Calu3 (cell line): ENCODE measurements around the gene SCN2A. TPM values are rescaled to one million over a fixed set of nuclear protein-coding genes. Genes with fewer than 3 reads are reported as not detected.

ENCODE experiments used
- BruUV-seq: library from RNA; stranded (reverse); fragments of 400-500 nt; replicated peaks from 2 replicates; lab custom pipeline; 2021; lab: Mats Ljungman, UMichigan
- CTCF ChIA-PET: fragments of 300-600 bp; sonication (Branson Sonifier 250); formaldehyde crosslinking; loops from one replicate; lab custom pipeline; 2022; ENCODE audit warnings: antibody characterized with exemption; lab: Charles Lee
- DNase-seq: peaks from one replicate; pipeline ENCODE4 v3.0.0; 2022
- H3K27ac Mint-ChIP-seq: one replicate; pipeline ENCODE4 v1.8.0; 2022; ENCODE audit warnings: mixed read lengths; ENCODE audit not compliant: unreplicated experiment
- H3K27me3 Mint-ChIP-seq: one replicate; pipeline ENCODE4 v1.8.0; 2022; ENCODE audit warnings: mixed read lengths; ENCODE audit not compliant: unreplicated experiment
- H3K36me3 Mint-ChIP-seq: one replicate; pipeline ENCODE4 v1.8.0; 2022; ENCODE audit warnings: mild to moderate bottlenecking, moderate library complexity, mixed read lengths; ENCODE audit not compliant: insufficient read depth, unreplicated experiment
- H3K4me1 Mint-ChIP-seq: one replicate; pipeline ENCODE4 v1.8.0; 2022; ENCODE audit warnings: mild to moderate bottlenecking, low read depth, mixed read lengths; ENCODE audit not compliant: unreplicated experiment
- H3K4me3 Mint-ChIP-seq: one replicate; pipeline ENCODE4 v1.8.0; 2022; ENCODE audit warnings: mild to moderate bottlenecking, low read depth, moderate library complexity, mixed read lengths; ENCODE audit not compliant: unreplicated experiment
- H3K9me3 Mint-ChIP-seq: one replicate; pipeline ENCODE4 v1.8.0; 2022; ENCODE audit warnings: low read depth, mixed read lengths; ENCODE audit not compliant: unreplicated experiment
- CTCF ChIP-seq: fragments of 200-600 bp; IDR thresholded peaks from one replicate; pipeline ENCODE4 v1.8.0; 2022; ENCODE audit warnings: antibody characterized with exemption; ENCODE audit not compliant: unreplicated experiment
- intact Hi-C: fragments of 100-400 bp; cut with micrococcal nuclease; formaldehyde crosslinking; loops from one replicate; pipeline ENCODE4 v1.10.0; 2022; ENCODE audit not compliant: unreplicated experiment
- total RNA-seq: library from RNA; stranded (reverse); gene quantifications from 2 replicates; pipeline ENCODE4 v1.2.3, GENCODE V29; 2022

Gene SCN2A
- total RNA-seq, 1 experiment from 2014 or later, result 0.19 TPM

DNA sequence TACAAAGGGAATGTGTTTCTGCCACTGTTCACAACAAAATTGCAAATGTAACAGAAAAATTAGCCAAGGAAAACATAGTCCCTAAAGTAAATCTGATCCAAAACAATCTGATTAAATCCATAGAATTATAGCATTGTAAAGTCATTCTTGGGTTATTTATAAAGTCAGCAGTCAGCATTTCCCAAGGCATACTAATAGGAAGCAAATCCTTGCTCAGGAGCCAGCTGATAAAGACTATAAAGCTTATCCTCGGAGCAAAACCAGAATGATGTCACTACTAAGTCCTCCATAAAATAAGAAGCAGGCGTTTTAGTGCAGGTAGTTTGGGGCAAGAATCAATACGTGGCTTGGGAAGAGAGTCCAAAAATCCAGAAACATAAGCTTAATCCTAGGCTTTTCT, 162.9 kb downstream of the SCN2A start:
- no peak overlapping the region for H3K4me3 Mint-ChIP-seq
- H3K36me3 Mint-ChIP-seq, result no peaks in the 10 kb centered on the region
- H3K9me3 Mint-ChIP-seq, result no peaks in the 10 kb centered on the region
- no peak for DNase-seq
- H3K27ac Mint-ChIP-seq, result no peak overlapping the region
- CTCF ChIA-PET, result no interaction called here
- no peaks in the 10 kb centered on the region for H3K4me1 Mint-ChIP-seq
- no peak for TF ChIP-seq CTCF
- intact Hi-C loops, result loop anchor here (5.0 kb wide), 1 partner anchor 160 kb away; no protein-coding TSS in a partner anchor
- BruUV-seq, result no TSS peak
- no peaks in the 10 kb centered on the region for H3K27me3 Mint-ChIP-seq

DNA sequence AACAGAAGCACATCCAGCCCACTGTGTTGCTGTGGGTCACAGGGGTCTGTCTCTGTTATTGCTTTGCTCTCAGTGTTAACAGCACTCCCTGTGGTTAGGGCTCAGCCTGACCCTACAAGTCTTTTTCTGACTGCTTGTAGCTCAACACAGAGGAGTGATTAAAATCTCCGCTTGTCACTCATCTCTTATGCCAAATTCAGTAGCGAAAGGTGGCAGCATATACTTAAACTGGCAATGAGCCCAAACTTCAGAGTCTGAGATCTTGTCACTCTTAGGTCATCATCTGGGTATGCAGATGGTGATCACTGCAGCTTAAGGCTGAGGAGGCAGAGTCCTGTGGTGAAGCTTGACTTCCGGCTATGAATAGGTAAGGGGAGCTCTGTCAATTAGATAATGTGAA, 167.0 kb downstream of the SCN2A start:
- no peak overlapping the region for H3K27ac Mint-ChIP-seq
- no peaks in the 10 kb centered on the region for H3K27me3 Mint-ChIP-seq
- CTCF ChIA-PET, result no interaction called here
- no peaks in the 10 kb centered on the region for H3K4me1 Mint-ChIP-seq
- H3K9me3 Mint-ChIP-seq, result no peaks in the 10 kb centered on the region
- no peak for DNase-seq
- no peak for TF ChIP-seq CTCF
- no peak overlapping the region for H3K4me3 Mint-ChIP-seq
- intact Hi-C loops, result no loop called here
- no TSS peak for BruUV-seq
- H3K36me3 Mint-ChIP-seq, result no peaks in the 10 kb centered on the region

DNA sequence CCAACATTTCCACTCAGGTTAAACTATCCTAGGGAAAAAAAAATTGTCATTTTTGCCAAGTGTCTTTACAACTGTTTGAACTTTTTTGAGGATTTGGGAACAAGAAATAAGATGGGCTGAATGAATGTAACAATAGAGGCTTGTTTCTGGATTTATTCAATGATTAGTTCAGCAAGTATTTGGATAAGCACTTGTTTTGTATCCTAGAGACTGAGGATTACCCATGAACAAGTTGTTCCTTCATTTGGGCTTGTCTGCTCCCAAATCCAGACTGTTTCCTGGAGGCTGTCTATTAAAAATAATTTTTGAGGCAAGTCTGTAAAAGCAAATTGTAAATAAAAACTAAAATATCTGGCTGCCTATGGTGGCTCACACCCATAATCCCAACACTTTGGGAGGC, 168.3 kb downstream of the SCN2A start:
- no peak for DNase-seq
- no peak overlapping the region for H3K4me3 Mint-ChIP-seq
- H3K36me3 Mint-ChIP-seq, result no peaks in the 10 kb centered on the region
- CTCF ChIA-PET, result no interaction called here
- no TSS peak for BruUV-seq
- no peaks in the 10 kb centered on the region for H3K4me1 Mint-ChIP-seq
- intact Hi-C loops, result no loop called here
- no peak overlapping the region for H3K27ac Mint-ChIP-seq
- no peaks in the 10 kb centered on the region for H3K27me3 Mint-ChIP-seq
- no peak for TF ChIP-seq CTCF
- no peaks in the 10 kb centered on the region for H3K9me3 Mint-ChIP-seq

DNA sequence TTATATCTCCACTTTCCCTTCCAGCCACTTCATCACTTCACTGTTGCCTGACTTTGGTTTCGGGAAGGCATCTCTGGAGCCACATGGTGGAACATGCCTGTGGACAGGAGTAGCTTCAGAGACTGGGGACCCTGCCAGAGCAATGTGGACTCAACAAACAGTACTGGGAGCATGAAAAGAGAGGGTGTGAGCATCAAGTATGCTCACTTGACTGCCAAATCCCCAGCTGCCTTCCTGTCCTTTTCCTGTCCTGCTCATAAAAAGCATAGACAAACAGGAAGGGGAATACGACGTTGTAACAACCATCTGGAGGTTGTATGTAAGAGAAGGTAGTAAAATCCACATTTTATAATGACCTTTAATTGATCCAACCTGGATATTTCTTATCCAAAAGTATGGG, 169.0 kb downstream of the SCN2A start:
- Mint-ChIP-seq H3K36me3 (no peaks in the 10 kb centered on the region), H3K4me1 (no peaks in the 10 kb centered on the region), H3K4me3 (no peak overlapping the region), H3K9me3 (no peaks in the 10 kb centered on the region), H3K27me3 (no peaks in the 10 kb centered on the region), H3K27ac (no peak overlapping the region)
- intact Hi-C loops, result no loop called here
- TF ChIP-seq CTCF, result no peak
- CTCF ChIA-PET, result no interaction called here
- BruUV-seq, result no TSS peak
- no peak for DNase-seq
